GM18505 (cell line): ENCODE measurements around the gene CIP2A.
"Not testable (repeated sequence)": the region's sequence is repeated elsewhere in the genome, so short reads cannot be mapped to it uniquely, and the experiment has no call there.

Experiments
- ATAC-seq: cut with Tn5 transposase; IDR thresholded peaks from one replicate; pipeline ENCODE4 v1.9.1; 2021; ENCODE audit not compliant: unreplicated experiment
- POLR2A ChIP-seq: IDR thresholded peaks from 4 replicates; pipeline ENCODE4 v1.6.1; 2011; ENCODE audit warnings: borderline replicate concordance; ENCODE audit not compliant: insufficient read depth, insufficient read length; ENCODE audit errors: extremely low read depth

The CIP2A gene

GRCh38 chr3:108589081-108589997 is at the start of gene CIP2A, which contains the start of gene DZIP3:
Gene CIP2A (minus strand): TSS chr3:108589438. CDS start chr3:108589375, 63 bp downstream.
Gene DZIP3 (plus strand): TSS chr3:108589722. CDS start chr3:108605407, 15,685 bp downstream.
- peak; percentile 86 for TF ChIP-seq POLR2A
- peak; percentile 95 for ATAC-seq

DNA sequence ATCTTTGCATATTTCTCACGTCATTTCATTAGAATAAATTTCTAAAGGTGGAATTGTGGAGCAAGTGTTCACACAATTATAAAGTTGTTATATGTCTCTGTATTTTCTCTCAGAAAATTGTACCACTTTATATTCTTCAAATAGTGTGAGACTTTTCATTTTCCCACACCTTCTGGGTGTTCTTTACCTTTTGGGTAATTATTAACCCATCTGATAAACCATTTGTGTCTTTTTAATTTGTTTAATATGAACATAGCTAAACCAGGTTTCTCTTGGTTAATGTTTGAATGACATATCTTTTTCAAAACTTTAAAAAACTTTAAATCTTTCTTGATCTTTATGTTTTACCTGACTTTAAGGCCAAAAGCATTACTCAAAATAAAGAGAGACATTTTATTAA is 40.7 kb upstream of the CIP2A start:
- no peak for ATAC-seq
- no peak for TF ChIP-seq POLR2A

DNA sequence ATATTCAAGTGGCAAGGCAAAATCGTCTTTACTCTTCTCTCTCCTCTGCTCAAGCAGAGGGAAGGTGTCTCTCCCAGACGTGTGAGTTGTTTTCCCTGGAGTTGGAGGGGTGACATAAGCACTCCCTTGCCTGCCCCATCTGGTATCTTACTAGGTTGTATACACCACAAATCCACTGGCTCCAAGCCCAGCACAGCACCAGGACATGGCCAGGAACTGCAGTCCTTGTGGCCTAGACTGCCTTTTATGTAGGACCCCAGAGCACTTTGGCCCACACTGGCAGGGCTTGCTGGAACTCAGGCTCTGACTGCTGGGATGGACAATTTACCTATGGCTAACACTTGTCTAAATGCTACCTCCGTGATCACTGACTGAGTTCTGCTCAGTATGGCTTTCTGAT is 34.3 kb upstream of the CIP2A start:
- TF ChIP-seq POLR2A, result no peak
- ATAC-seq, result no peak

DNA sequence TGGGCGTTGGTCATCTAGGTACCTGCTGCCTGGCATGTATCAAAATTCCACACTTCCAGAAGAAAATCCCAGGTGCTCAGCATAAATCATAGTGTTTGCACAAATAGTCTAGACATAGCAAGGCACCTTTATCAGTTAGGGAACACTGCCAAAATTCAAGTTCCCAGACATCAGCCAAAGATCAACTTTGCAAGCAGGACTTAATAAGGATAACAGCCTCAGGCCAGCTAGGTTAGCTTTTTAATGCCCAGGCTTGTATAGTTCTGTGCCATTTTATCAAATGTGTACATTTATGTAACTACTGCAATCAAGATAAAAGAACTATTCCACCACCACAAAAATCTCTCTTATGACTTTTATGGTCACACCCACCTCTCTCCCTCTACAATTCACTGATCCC is 31.0 kb upstream of the CIP2A start:
- ATAC-seq, result no peak
- no peak for TF ChIP-seq POLR2A

- not testable (repeated sequence) for ATAC-seq
These were observed 26.9 kb upstream of the CIP2A start for GRCh38 chr3:108616090-108616489.

DNA sequence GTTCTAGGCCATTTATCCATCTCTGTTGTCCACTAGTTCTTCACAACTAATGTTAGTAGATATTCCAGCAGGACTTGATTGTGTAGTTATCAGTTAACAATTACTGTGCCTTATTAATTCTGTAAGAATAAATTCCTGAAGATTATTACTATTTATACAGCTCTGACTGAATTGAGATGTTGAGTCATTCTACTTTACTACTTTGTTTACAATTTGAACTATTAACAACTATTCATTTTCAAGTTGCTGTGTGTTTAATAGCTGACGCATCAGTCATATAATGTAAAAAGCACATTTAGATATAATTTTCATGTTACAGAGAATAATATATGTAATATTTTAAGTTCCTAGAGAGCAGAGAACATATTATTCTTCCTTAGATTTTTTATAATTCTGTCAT is 21.4 kb upstream of the CIP2A start:
- no peak for TF ChIP-seq POLR2A
- no peak for ATAC-seq

DNA sequence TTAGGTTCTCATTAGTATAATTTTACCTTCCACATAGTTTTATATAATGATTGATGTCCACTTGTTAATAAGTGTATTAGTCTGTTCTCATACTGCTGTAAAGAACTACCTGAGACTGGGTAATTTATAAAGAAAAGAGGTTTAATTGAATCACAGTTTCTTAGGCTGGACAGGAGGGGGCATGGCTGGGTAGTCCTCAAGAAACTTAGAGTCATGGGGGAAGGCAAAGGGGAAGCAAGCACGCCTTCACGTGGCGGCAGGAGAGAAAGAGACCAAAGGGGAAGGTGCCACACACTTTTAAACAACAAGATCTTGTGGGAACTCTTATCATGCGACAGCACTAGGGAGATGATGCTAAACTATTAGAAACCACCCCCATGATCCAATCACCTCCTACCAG is 19.5 kb upstream of the CIP2A start:
- no peak for TF ChIP-seq POLR2A
- no peak for ATAC-seq

DNA sequence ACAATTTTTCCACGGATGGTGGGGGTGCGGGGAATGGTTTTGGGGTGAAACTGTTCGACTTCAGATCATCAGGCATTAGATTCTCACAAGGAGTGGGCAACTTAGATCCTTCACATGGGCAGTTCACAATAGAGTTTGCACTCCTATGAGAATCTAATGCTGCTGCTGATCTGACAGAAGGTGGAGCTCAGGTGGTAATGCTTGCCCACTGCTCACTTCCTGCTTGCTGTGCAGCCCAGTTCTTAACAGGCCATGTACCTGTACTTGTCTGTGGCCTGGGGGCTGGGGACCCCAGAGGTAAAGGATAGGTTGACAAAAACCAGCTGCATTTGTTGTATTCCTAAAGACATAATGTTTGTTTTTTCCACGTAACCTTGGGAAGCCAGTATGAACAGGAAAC is 16.3 kb upstream of the CIP2A start:
- TF ChIP-seq POLR2A, result no peak
- ATAC-seq, result no peak

- ATAC-seq, result no peak
- TF ChIP-seq POLR2A, result no peak
These were observed 15.8 kb upstream of the CIP2A start for GRCh38 chr3:108605028-108605427.

GRCh38 chr3:108603691-108604090 is 14.5 kb upstream of the CIP2A start:
- ATAC-seq, result peak; percentile 48
- TF ChIP-seq POLR2A, result no peak

DNA sequence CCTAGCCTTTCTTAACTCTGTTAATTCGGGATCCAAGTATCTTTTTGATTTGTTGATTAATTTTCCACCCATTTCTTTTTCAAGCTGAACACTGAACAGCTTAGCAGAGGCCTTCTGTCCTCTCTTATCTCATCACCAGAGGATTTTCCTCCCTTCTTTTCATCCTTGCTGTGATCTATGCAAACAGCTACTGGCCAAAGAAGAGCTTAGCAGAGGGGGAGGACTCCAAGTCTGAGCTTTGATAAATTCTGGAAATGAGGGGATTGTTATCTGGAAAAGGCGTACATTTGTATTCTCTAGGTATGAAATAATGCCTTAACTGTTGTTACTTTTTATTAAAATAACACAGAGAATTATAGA is 13.7 kb upstream of the CIP2A start:
- no peak for TF ChIP-seq POLR2A
- peak; percentile 2 for ATAC-seq

DNA sequence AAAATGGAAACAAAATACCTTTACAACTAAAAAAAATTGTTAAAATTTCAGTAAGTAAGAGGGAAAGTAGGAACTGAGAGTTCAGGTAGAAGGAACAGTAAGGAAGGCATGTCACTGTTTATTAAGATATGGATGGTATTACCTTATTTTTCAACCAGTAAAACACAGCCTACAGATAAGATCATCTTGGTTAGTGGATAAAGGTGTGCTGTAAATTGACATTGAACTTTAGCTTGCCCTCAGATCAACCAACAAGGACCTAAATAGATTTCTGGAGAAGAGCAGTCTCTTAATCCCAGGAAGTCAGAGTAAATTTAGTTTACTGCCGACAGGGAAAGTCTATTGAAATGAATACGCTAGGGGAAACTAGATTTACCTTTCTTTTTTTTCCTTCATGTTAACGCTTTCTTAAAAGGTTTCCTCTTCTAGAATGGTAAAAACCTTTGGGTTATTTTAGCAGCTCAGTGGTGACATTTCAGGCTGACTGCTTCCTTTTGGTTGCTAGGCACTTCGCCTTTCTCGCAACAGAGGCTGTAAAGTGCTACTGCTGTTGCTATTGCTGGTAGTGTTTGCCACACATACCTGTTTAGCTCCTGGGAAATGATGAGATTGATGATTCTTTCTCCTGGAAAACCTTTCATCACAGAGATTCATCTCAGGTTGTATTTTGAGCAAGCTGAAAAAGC is 13.2 kb upstream of the CIP2A start:
- peak; percentile 77 for ATAC-seq
- no peak for TF ChIP-seq POLR2A

GRCh38 chr3:108599677-108600409 is 10.6 kb upstream of the CIP2A start:
- TF ChIP-seq POLR2A, result no peak

More at GRCh38 chr3:108599677-108600409, 10.6 kb upstream of the CIP2A start:
- ATAC-seq, result no peak
